NB4 (cell line): ENCODE measurements around the gene CPN2.

Experiments used
- CTCF ChIP-seq: IDR thresholded peaks from one replicate; pipeline ENCODE4 v1.5.1; 2012; ENCODE audit warnings: low read depth, low read length
- MAX ChIP-seq: IDR thresholded peaks from 2 replicates; pipeline ENCODE4 v1.6.1; 2011; ENCODE audit warnings: low read depth, low read length
- MYC ChIP-seq: IDR thresholded peaks from 2 replicates; pipeline ENCODE4 v1.6.1; 2011; ENCODE audit warnings: low read depth, low read length
- POLR2A ChIP-seq: IDR thresholded peaks from 2 replicates; pipeline ENCODE4 v1.6.1; 2011; ENCODE audit warnings: mild to moderate bottlenecking; ENCODE audit not compliant: insufficient read length; ENCODE audit errors: extremely low read depth

GRCh38 chr3:194399166-194399565 lies 48.0 kb upstream of the CPN2 start, which contains the start of gene GP5:
- TF ChIP-seq CTCF (no peak), POLR2A (no peak), MAX (no peak), MYC (no peak)
